Astrocyte (in vitro differentiated cells and primary cell): ENCODE data around the gene PRKG1.

Experiments
- CTCF ChIP-seq: IDR thresholded peaks from 2 replicates; pipeline ENCODE4 v1.5.1; 2011; ENCODE audit warnings: low read depth, mild to moderate bottlenecking, inconsistent platforms, low read length, moderate library complexity; ENCODE audit not compliant: insufficient read depth
- EZH2 ChIP-seq: IDR thresholded peaks from 2 replicates; pipeline ENCODE4 v1.6.1; 2012; ENCODE audit warnings: mild to moderate bottlenecking, low read length, inconsistent platforms; ENCODE audit not compliant: insufficient read depth

GRCh38 chr10:51666456-51666855 is 592.2 kb downstream of the PRKG1 start:
- no peak for TF ChIP-seq CTCF
- no peak for TF ChIP-seq EZH2
